IPS-20b (cell line): ENCODE measurements around the gene CREBBP.
"Not testable (repeated sequence)": the region's sequence is repeated elsewhere in the genome, so short reads cannot be mapped to it uniquely, and the experiment has no call there.

Experiments
- H3K27ac ChIP-seq: one replicate; pipeline ENCODE4 v1.5.1; 2013; ENCODE audit warnings: low read length
- H3K27me3 ChIP-seq: 2 replicates; pipeline ENCODE4 v1.6.1; 2013; ENCODE audit warnings: mild to moderate bottlenecking, low read length, inconsistent platforms; ENCODE audit not compliant: insufficient read depth
- H3K36me3 ChIP-seq: 2 replicates; pipeline ENCODE4 v1.6.1; 2013; ENCODE audit warnings: low read depth, mild to moderate bottlenecking, inconsistent platforms, low read length, moderate library complexity; ENCODE audit not compliant: insufficient read depth
- H3K4me1 ChIP-seq: 2 replicates; pipeline ENCODE4 v1.6.1; 2013; ENCODE audit warnings: mild to moderate bottlenecking, control low read depth, inconsistent platforms, low read length, moderate library complexity; ENCODE audit not compliant: insufficient read depth
- H3K4me3 ChIP-seq: 2 replicates; pipeline ENCODE4 v1.5.1; 2013; ENCODE audit warnings: mild to moderate bottlenecking, low read length, inconsistent platforms
- H3K9ac ChIP-seq: 2 replicates; pipeline ENCODE4 v1.6.1; 2013; ENCODE audit warnings: low read depth, mild to moderate bottlenecking, inconsistent platforms, low read length, moderate library complexity
- H3K9me3 ChIP-seq: 2 replicates; pipeline ENCODE4 v1.6.1; 2013; ENCODE audit warnings: mild to moderate bottlenecking, low read depth, low read length, inconsistent platforms; ENCODE audit not compliant: insufficient read depth

CREBBP gene

GRCh38 chr16:3725276-3725675 is 155.2 kb downstream of the CREBBP start:
- Histone ChIP-seq H3K4me3 (no peak overlapping the region), H3K27me3 (no peaks in the 10 kb centered on the region), H3K4me1 (no peaks in the 10 kb centered on the region), H3K27ac (no peak overlapping the region), H3K36me3 (peaks cover 25% of the 10 kb centered on the region), H3K9me3 (no peaks in the 10 kb centered on the region), H3K9ac (no peak overlapping the region)

GRCh38 chr16:3722508-3722907 is 158.0 kb downstream of the CREBBP start:
- no peaks in the 10 kb centered on the region for H3K9me3 ChIP-seq
- H3K4me3 ChIP-seq = no peak overlapping the region
- H3K27ac ChIP-seq = no peak overlapping the region
- H3K4me1 ChIP-seq = no peaks in the 10 kb centered on the region
- H3K27me3 ChIP-seq = no peaks in the 10 kb centered on the region
- peaks cover 1% of the 10 kb centered on the region for H3K36me3 ChIP-seq
- no peak overlapping the region for H3K9ac ChIP-seq

GRCh38 chr16:3720418-3720817 is 160.1 kb downstream of the CREBBP start:
- H3K4me1 ChIP-seq = peaks cover 4% of the 10 kb centered on the region; the same call in 1 of the 2 replicates
- no peaks in the 10 kb centered on the region for H3K36me3 ChIP-seq
- no peaks in the 10 kb centered on the region for H3K27me3 ChIP-seq
- H3K9me3 ChIP-seq = no peaks in the 10 kb centered on the region
- H3K4me3 ChIP-seq = no peak overlapping the region
- H3K27ac ChIP-seq = no peak overlapping the region
- no peak overlapping the region for H3K9ac ChIP-seq

- no peak overlapping the region for H3K4me3 ChIP-seq
- H3K9ac ChIP-seq = no peak overlapping the region
- no peak overlapping the region for H3K27ac ChIP-seq
- H3K27me3 ChIP-seq = no peaks in the 10 kb centered on the region
- H3K36me3 ChIP-seq = peaks cover 11% of the 10 kb centered on the region; the same call in 1 of the 2 replicates
- H3K4me1 ChIP-seq = peaks cover 4% of the 10 kb centered on the region; the same call in 1 of the 2 replicates
- H3K9me3 ChIP-seq = no peaks in the 10 kb centered on the region
Measured at GRCh38 chr16:3718628-3719027, 161.9 kb downstream of the CREBBP start.

- peak overlapping the region; percentile 94; the same call in 1 of the 2 replicates for H3K9ac ChIP-seq
- peak overlapping the region; percentile 76 for H3K4me3 ChIP-seq
- peaks cover 4% of the 10 kb centered on the region; the same call in 1 of the 2 replicates for H3K4me1 ChIP-seq
- no peaks in the 10 kb centered on the region for H3K9me3 ChIP-seq
- no peaks in the 10 kb centered on the region for H3K27me3 ChIP-seq
- H3K27ac ChIP-seq = no peak overlapping the region
- peaks cover 17% of the 10 kb centered on the region; the same call in 1 of the 2 replicates for H3K36me3 ChIP-seq
Measured at GRCh38 chr16:3718019-3718391, 162.5 kb downstream of the CREBBP start.

GRCh38 chr16:3717235-3718018 is 163.1 kb downstream of the CREBBP start, which contains the start of gene TRAP1:
Gene TRAP1, minus strand, starts transcription at chr16:3717524. Its CDS starts 16 bp downstream, at chr16:3717508.
- H3K4me1 ChIP-seq = peaks cover 4% of the 10 kb centered on the region; the same call in 1 of the 2 replicates
- no peaks in the 10 kb centered on the region for H3K27me3 ChIP-seq
- no peaks in the 10 kb centered on the region for H3K9me3 ChIP-seq
- H3K4me3 ChIP-seq = peak within 1 kb of the TSS; percentile 76
- peaks cover 20% of the 10 kb centered on the region; the same call in 1 of the 2 replicates for H3K36me3 ChIP-seq
- H3K9ac ChIP-seq = peak within 1 kb of the TSS; percentile 94
- peak within 1 kb of the TSS; percentile 42 for H3K27ac ChIP-seq

GRCh38 chr16:3716831-3717234 is 163.7 kb downstream of the CREBBP start:
- Histone ChIP-seq H3K4me3 (peak overlapping the region; percentile 76), H3K27ac (peak overlapping the region; percentile 42), H3K9me3 (no peaks in the 10 kb centered on the region), H3K36me3 (peaks cover 20% of the 10 kb centered on the region; the same call in 1 of the 2 replicates), H3K27me3 (no peaks in the 10 kb centered on the region), H3K4me1 (peaks cover 4% of the 10 kb centered on the region; the same call in 1 of the 2 replicates), H3K9ac (peak overlapping the region; percentile 94)

GRCh38 chr16:3715430-3715829 is 165.1 kb downstream of the CREBBP start:
- Histone ChIP-seq H3K36me3 (peaks cover 21% of the 10 kb centered on the region; the same call in 1 of the 2 replicates), H3K27me3 (no peaks in the 10 kb centered on the region), H3K4me3 (no peak overlapping the region), H3K9ac (no peak overlapping the region), H3K27ac (no peak overlapping the region), H3K4me1 (peaks cover 4% of the 10 kb centered on the region; the same call in 1 of the 2 replicates), H3K9me3 (no peaks in the 10 kb centered on the region)

- H3K9ac ChIP-seq, H3K27ac ChIP-seq, H3K4me3 ChIP-seq, H3K9me3 ChIP-seq, H3K4me1 ChIP-seq, H3K27me3 ChIP-seq: not testable (repeated sequence)
- peaks cover 29% of the 10 kb centered on the region for H3K36me3 ChIP-seq
Measured at GRCh38 chr16:3714378-3714777, 166.1 kb downstream of the CREBBP start.

GRCh38 chr16:3713587-3714242 is 166.8 kb downstream of the CREBBP start:
- Histone ChIP-seq H3K27ac (no peak overlapping the region), H3K27me3 (no peaks in the 10 kb centered on the region), H3K36me3 (peaks cover 29% of the 10 kb centered on the region), H3K4me1 (peaks cover 4% of the 10 kb centered on the region; the same call in 1 of the 2 replicates), H3K9me3 (no peaks in the 10 kb centered on the region), H3K9ac (no peak overlapping the region), H3K4me3 (no peak overlapping the region)

- peaks cover 29% of the 10 kb centered on the region for H3K36me3 ChIP-seq
- no peak overlapping the region; the same call in 1 of the 2 replicates for H3K4me3 ChIP-seq
- no peak overlapping the region for H3K27ac ChIP-seq
- H3K9ac ChIP-seq = no peak overlapping the region
- no peaks in the 10 kb centered on the region for H3K27me3 ChIP-seq
- H3K4me1 ChIP-seq = peaks cover 4% of the 10 kb centered on the region; the same call in 1 of the 2 replicates
- no peaks in the 10 kb centered on the region for H3K9me3 ChIP-seq
Measured at GRCh38 chr16:3712861-3713372, 167.6 kb downstream of the CREBBP start.
